A549 treated with RU486 at 1 μM for 4 hours (cell line): ENCODE results near the gene BBS2. TPM values are rescaled to one million over a fixed set of nuclear protein-coding genes. Genes with fewer than 3 reads are reported as not detected.

ENCODE experiments used
- total RNA-seq: library from RNA; stranded (reverse); fragments of 200-300 nt; extraction: Qiagen RNA extraction; gene quantifications from 5 replicates; pipeline ENCODE4 v1.2.3, GENCODE V29; 2022; ENCODE audit warnings: low read depth

Gene BBS2, protein sequence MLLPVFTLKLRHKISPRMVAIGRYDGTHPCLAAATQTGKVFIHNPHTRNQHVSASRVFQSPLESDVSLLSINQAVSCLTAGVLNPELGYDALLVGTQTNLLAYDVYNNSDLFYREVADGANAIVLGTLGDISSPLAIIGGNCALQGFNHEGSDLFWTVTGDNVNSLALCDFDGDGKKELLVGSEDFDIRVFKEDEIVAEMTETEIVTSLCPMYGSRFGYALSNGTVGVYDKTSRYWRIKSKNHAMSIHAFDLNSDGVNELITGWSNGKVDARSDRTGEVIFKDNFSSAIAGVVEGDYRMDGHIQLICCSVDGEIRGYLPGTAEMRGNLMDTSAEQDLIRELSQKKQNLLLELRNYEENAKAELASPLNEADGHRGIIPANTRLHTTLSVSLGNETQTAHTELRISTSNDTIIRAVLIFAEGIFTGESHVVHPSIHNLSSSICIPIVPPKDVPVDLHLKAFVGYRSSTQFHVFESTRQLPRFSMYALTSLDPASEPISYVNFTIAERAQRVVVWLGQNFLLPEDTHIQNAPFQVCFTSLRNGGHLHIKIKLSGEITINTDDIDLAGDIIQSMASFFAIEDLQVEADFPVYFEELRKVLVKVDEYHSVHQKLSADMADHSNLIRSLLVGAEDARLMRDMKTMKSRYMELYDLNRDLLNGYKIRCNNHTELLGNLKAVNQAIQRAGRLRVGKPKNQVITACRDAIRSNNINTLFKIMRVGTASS
- 12.0 to 24.6 TPM (median 19.4 TPM) in 5 replicates for total RNA-seq

DNA sequence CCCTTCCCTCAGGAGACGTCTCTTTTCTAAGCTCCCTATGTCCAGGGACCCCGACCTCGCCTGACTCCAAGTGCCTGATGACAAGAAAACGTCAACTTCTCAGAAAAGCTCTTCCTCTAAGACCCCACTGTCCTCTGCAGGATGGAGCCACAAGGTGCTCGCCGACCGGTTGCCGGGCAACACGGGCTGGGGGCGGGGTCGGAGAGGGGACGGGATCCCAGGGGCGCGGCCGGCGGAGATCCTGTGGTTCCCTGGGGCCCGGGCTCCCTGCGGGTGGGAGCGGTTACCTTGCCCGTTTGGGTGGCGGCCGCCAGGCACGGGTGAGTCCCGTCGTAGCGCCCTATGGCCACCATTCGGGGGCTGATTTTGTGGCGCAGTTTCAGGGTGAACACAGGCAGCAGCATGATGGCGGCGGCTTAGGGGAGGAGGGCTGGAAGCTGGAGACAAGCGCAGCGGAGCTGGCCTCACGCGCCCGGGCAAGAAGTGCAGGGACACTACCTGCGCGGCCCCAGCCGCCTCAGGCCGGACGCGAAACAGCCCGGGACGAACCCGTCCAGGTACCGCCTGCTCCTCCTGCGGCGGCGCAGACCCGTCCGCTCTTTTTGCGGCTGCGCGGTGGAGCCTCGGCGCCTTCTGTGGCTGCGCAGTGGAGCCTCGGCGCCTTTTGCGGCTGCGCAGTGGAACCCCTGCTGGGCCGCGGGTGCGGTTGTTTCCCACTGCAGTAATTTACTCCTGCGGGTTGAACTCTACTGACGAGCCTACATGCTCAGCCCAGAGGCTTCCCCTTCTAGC, at the start of gene BBS2:
Gene BBS2, minus strand, starts transcription at position 566 of the 792 bp plus-strand sequence. Its CDS starts 162 bp downstream, at position 404.

DNA sequence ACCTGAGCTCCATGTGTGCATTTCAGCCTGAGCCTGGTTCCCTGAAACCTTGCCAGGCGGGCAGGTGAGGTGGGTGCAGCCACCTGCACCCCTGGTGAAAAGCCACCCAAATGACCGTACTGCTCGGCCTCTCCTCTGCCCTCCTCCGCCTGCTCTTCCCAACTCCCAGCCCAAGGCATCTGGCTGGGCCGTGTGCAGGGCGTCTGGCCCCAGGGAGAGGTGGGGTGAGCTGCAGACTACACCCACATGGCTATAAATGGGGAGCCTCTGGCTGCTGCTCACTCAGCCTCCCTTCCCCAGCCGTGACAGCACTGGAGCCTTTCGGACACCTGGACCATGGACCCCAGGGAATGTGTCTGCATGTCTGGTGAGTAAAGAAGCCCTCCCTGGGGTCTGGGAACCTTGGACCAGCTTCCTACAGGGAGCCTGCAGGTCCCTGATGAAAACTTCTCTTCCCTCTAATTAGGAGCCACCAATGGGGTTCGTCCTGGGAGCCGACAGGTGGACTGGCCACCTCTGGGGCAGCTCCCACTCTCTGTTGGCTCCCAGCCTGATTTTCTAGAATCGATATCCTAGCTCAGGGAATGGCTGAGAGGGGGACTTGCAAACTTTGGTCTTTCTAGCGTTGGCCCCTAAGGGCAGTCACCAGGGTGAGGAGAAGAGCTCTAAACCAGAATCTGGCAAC, 45.1 kb upstream of the BBS2 start, which contains the start of gene MT4:
Gene MT4, plus strand, starts transcription at position 281 of the 685 bp plus-strand sequence. Its CDS starts 56 bp downstream, at position 337.

DNA sequence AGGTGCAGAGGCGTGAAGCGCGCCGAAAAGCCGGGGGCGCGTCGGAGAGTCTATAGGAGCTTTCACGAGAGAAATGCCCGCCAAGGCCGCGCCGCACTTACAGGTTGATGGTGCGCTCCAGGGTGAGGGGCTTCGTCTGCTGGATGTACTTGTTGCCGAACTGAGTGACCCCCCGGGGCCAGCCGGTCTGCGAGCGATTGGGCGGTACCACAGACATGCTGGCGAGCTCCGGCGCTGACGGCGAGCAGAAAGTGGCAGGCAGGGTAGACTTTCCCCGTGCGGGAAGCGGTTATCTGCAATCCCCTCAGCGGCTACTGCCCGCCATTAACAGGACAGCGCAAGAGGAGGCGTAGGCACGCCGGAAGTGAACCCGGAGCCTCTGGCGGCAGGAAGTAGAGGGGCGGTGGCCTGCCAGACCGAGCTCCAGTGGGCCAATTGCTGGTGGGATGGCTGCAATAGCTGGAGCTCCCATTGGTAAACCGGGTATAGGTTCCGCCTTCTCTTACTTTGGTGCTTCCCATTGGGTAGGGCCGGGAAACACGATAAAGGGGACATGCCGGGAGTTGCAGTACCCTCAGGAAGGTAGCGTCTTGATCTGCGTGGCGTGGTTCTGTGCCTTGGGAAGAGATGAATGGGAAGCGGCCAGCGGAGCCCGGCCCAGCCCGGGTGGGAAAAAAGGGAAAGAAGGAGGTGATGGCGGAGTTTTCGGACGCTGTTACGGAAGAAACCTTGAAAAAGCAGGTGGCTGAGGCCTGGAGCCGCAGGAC, 68.7 kb downstream of the BBS2 start, which contains the start of the genes NUDT21 and OGFOD1:
Gene NUDT21, minus strand, starts transcription at position 347 of the 767 bp plus-strand sequence. Its CDS starts 130 bp downstream, at position 217.
Gene OGFOD1, plus strand, starts transcription at position 569 of the 767 bp plus-strand sequence. Its CDS starts 59 bp downstream, at position 628.

Other genes with a start within 250 kb of the BBS2 start
- 53.9 to 71.2 TPM (median 63.9 TPM) in 5 replicates for gene AMFR, start 94.5 kb downstream of the BBS2 start, total RNA-seq
- 105 to 128 TPM (median 110 TPM) in 5 replicates for gene NUDT21, start 68.7 kb downstream of the BBS2 start, total RNA-seq
- gene OGFOD1, start 68.5 kb downstream of the BBS2 start, total RNA-seq, result 58.4 to 100 TPM (median 74.5 TPM) in 5 replicates
- gene MT4, start 45.0 kb upstream of the BBS2 start, total RNA-seq, result not detected in 5 replicates
- gene MT3, start 69.5 kb upstream of the BBS2 start, total RNA-seq, result 0.40 to 0.54 TPM in 2 of 5 replicates, not detected in the others
- gene MT2A, start 88.6 kb upstream of the BBS2 start, total RNA-seq, result 556 to 952 TPM (median 727 TPM) in 5 replicates
- gene MT1E, start 105.8 kb upstream of the BBS2 start, total RNA-seq, result 0.95 TPM in 1 of 5 replicates, not detected in the others
- not detected in 5 replicates for gene MT1M, start 112.6 kb upstream of the BBS2 start, total RNA-seq
- gene MT1A, start 118.6 kb upstream of the BBS2 start, total RNA-seq, result 17.0 to 21.0 TPM (median 17.8 TPM) in 5 replicates
- not detected in 5 replicates for gene MT1B, start 131.9 kb upstream of the BBS2 start, total RNA-seq
- 10.9 to 16.8 TPM (median 11.8 TPM) in 5 replicates for gene MT1F, start 137.9 kb upstream of the BBS2 start, total RNA-seq
- gene MT1G, start 148.0 kb upstream of the BBS2 start, total RNA-seq, result not detected in 5 replicates
- gene MT1H, start 149.8 kb upstream of the BBS2 start, total RNA-seq, result not detected in 5 replicates
- gene MT1X, start 162.4 kb upstream of the BBS2 start, total RNA-seq, result 177 to 256 TPM (median 193 TPM) in 5 replicates
- 85.8 to 103 TPM (median 99.0 TPM) in 5 replicates for gene NUP93, start 210.1 kb upstream of the BBS2 start, total RNA-seq